HepG2 (cell line): ENCODE measurements around the gene MCOLN1. TPM values are rescaled to one million over a fixed set of nuclear protein-coding genes. Genes with fewer than 3 reads are reported as not detected.
A peak's percentile ranks its signal among the peaks of the same experiment; 100 is the strongest.

Experiments
- ARNT2 ChIP-seq: sonication (generic); formaldehyde crosslinking; IDR thresholded peaks from 2 replicates; pipeline ENCODE4 v1.8.0; 2022; ENCODE audit warnings: mild to moderate bottlenecking, low read depth, missing genetic modification reagents, moderate library complexity
- ATF1 ChIP-seq: IDR thresholded peaks from 2 replicates; pipeline ENCODE4 v1.6.1; 2016; ENCODE audit warnings: mild to moderate bottlenecking, control low read depth
- ELF4 ChIP-seq: sonication (generic); formaldehyde crosslinking; IDR thresholded peaks from 2 replicates; pipeline ENCODE4 v1.5.0; 2020; ENCODE audit warnings: missing genetic modification reagents, mild to moderate bottlenecking, moderate library complexity, borderline replicate concordance
- GPN1 ChIP-seq: sonication (generic); formaldehyde crosslinking; IDR thresholded peaks from 2 replicates; pipeline ENCODE4 v1.5.1; 2020; ENCODE audit warnings: missing genetic modification reagents, borderline replicate concordance
- HNF1A ChIP-seq, 2 experiments: sonication (generic) in 1 of 2; formaldehyde crosslinking in 1 of 2; IDR thresholded peaks; 2 replicates each; pipeline versions ENCODE4 v1.4.0 to v1.6.1; 2016 to 2020; ENCODE audit warnings: borderline replicate concordance in 1 of 2, low read depth in 1 of 2, mild to moderate bottlenecking in 1 of 2, missing genetic modification reagents in 1 of 2
- HOXA9 ChIP-seq: sonication (generic); formaldehyde crosslinking; IDR thresholded peaks from 2 replicates; pipeline ENCODE4 v1.8.1; 2022; ENCODE audit warnings: missing genetic modification reagents, mild to moderate bottlenecking, moderate library complexity, borderline replicate concordance
- KAT2B ChIP-seq: fragments of 150-350 bp; IDR thresholded peaks from 2 replicates; pipeline ENCODE4 v1.6.1; 2014; ENCODE audit warnings: low read depth, low read length, borderline replicate concordance
- KLF6 ChIP-seq: IDR thresholded peaks from 2 replicates; pipeline ENCODE4 v1.8.0; 2016; ENCODE audit warnings: missing biosample characterization, missing genetic modification reagents
- LCORL ChIP-seq, 2 experiments: fragments of 450-650 bp in 1 of 2; sonication (generic) in 1 of 2; formaldehyde crosslinking in 1 of 2; IDR thresholded peaks; 2 replicates each; pipeline versions ENCODE4 v1.5.0 to v1.6.1; 2017 to 2020; ENCODE audit warnings: antibody characterized with exemption in 1 of 2, missing genetic modification reagents in 1 of 2
- MEF2D ChIP-seq: sonication (generic); formaldehyde crosslinking; IDR thresholded peaks from 2 replicates; pipeline ENCODE4 v1.5.1; 2020; ENCODE audit warnings: mild to moderate bottlenecking, missing genetic modification reagents
- MTF2 ChIP-seq: sonication (generic); formaldehyde crosslinking; IDR thresholded peaks from 2 replicates; pipeline ENCODE4 v1.5.0; 2020; ENCODE audit warnings: missing genetic modification reagents, borderline replicate concordance
- MYPOP ChIP-seq: sonication (generic); formaldehyde crosslinking; IDR thresholded peaks from 2 replicates; pipeline ENCODE4 v1.8.1; 2023; ENCODE audit warnings: mild to moderate bottlenecking, moderate library complexity, missing genetic modification reagents
- RFX1 ChIP-seq: fragments of 450-650 bp; IDR thresholded peaks from 2 replicates; pipeline ENCODE4 v1.6.1; 2017
- TP53 ChIP-seq: sonication (generic); formaldehyde crosslinking; conservative IDR thresholded peaks from 2 replicates; pipeline ENCODE4 v1.4.0; 2020; ENCODE audit warnings: missing genetic modification reagents
- ZFX ChIP-seq: sonication (generic); formaldehyde crosslinking; IDR thresholded peaks from 2 replicates; pipeline ENCODE4 v1.4.0; 2020; ENCODE audit warnings: mild to moderate bottlenecking, low read depth, missing genetic modification reagents, moderate library complexity
- ZNF10 ChIP-seq: sonication (generic); formaldehyde crosslinking; IDR thresholded peaks from 2 replicates; pipeline ENCODE4 v1.4.0; 2020; ENCODE audit warnings: mild to moderate bottlenecking, low read depth, missing genetic modification reagents, borderline replicate concordance
- ZNF296 ChIP-seq: sonication (generic); formaldehyde crosslinking; conservative IDR thresholded peaks from 2 replicates; pipeline ENCODE4 v1.5.0; 2020; ENCODE audit warnings: mild to moderate bottlenecking, missing genetic modification reagents
- ZNF670 ChIP-seq: sonication (generic); formaldehyde crosslinking; IDR thresholded peaks from 2 replicates; pipeline ENCODE4 v1.8.0; 2022; ENCODE audit warnings: mild to moderate bottlenecking, missing genetic modification reagents, borderline replicate concordance
- ZNF773 ChIP-seq: sonication (generic); formaldehyde crosslinking; IDR thresholded peaks from 2 replicates; pipeline ENCODE4 v1.4.0; 2020; ENCODE audit warnings: missing genetic modification reagents, borderline replicate concordance
- ZSCAN22 ChIP-seq: sonication (generic); formaldehyde crosslinking; IDR thresholded peaks from 2 replicates; pipeline ENCODE4 v1.4.0; 2020; ENCODE audit warnings: mild to moderate bottlenecking, missing genetic modification reagents
- polyA plus RNA-seq, 8 experiments: library from polyadenylated mRNA; depleted of rRNA in 3 of 8; stranded (reverse) in 7 of 8; unstranded in 1 of 8; fragments of >200 nt; fragmentation: Illumina TruSeq in 4 of 8; extraction: Trizol in 4 of 8; gene quantifications; 2 replicates each; pipeline versions ENCODE4 v1.2.1 to v1.2.3, GENCODE V29; 2011 to 2016; ENCODE audit warnings: low read depth in 4 of 8, missing spikeins in 1 of 8, mixed read lengths in 1 of 8; ENCODE audit not compliant: insufficient read depth in 1 of 8
- total RNA-seq, 5 experiments: library from RNA; depleted of rRNA; stranded (reverse); fragments of >200 nt; fragmentation: Illumina TruSeq; extraction: Trizol; gene quantifications; 2 replicates each; pipeline ENCODE4 v1.2.3, GENCODE V29; 2016; ENCODE audit warnings: low read depth in 1 of 5
- TF ChIP-seq, protein P1 (sequence below): sonication (generic); formaldehyde crosslinking; IDR thresholded peaks from 2 replicates; pipeline ENCODE4 v1.5.1; 2020; ENCODE audit warnings: missing genetic modification reagents, mild to moderate bottlenecking, borderline replicate concordance
- TF ChIP-seq, protein P2 (sequence below): sonication (generic); formaldehyde crosslinking; IDR thresholded peaks from 2 replicates; pipeline ENCODE4 v1.5.0; 2020; ENCODE audit warnings: mild to moderate bottlenecking, missing genetic modification reagents

Gene MCOLN1
- total and polyA plus RNA-seq, 2 of the 13 experiments (the other 11 are each of a cell fraction or from before 2014, with no cell fraction given), result 3.4 to 15.7 TPM

DNA sequence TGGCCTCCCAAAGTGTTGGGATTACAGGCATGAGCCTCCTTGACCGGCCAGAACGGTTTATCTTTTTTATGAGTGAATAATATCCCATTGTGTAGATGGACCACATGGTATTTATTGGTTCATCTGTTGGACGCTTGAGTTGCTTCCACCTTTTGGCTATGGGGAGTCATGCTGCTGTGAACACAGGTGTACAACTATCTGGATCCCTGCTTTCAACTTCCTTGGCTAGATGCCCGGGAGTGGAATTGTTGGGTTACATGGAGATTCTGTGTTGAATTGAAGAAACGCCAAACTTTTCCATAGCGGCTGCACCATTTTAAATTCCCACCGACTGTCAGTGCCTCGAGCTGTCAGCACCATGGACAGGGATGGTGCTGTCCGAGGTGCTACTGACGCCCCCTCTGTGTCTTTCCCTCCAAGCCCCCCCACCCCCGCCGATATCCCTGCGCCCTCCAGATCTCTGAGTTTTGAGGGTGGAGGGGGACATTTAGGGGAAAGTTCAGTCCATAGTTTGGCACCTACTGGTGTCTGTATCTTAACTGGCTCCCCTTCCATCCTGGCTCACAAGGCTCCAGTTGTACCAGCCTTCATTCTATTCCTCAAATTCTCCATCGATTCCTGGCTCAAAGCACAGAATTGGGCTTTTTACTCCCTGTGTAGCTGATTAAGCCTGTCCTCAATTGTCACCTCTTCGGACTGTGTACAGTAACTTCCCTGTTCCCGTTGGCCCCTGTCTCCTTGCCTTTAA is 40.4 kb downstream of the MCOLN1 start (continued):
- TF ChIP-seq MYPOP (CRISPR knock-in tag), result peak; percentile 76
- TF ChIP-seq MTF2 (CRISPR knock-in tag), result no peak
- TF ChIP-seq ELF4 (CRISPR knock-in tag), result 0 out of 2 replicates have a peak, but pooled peaks have one; percentile 64
- TF ChIP-seq MEF2D (CRISPR knock-in tag), result peak; percentile 90
- TF ChIP-seq ZNF773 (CRISPR knock-in tag), result peak; percentile 99
- TF ChIP-seq LCORL (IDR thresholded peaks at IDR 0.05), result no peak
- TF ChIP-seq LCORL (CRISPR knock-in tag; IDR thresholded peaks at IDR 0.05), result 0 out of 2 replicates have a peak, but pooled peaks have one; percentile 45
- TF ChIP-seq HNF1A (IDR thresholded peaks at IDR 0.05; ENCODE audit: low read depth), result no peak
- peak; percentile 38; the same call in 1 of the 2 replicates for TF ChIP-seq HNF1A (CRISPR knock-in tag; IDR thresholded peaks at IDR 0.05; ENCODE audit: borderline replicate concordance)
- TF ChIP-seq KAT2B, result no peak
- peak; percentile 82; the same call in 1 of the 2 replicates for TF ChIP-seq ZSCAN22 (CRISPR knock-in tag)
- peak; percentile 84; the same call in 1 of the 2 replicates for TF ChIP-seq ARNT2
- peak; percentile 99 for TF ChIP-seq KLF6 (CRISPR knock-in tag)
- TF ChIP-seq GPN1, result peak; percentile 99
- TF ChIP-seq, protein P1, sequence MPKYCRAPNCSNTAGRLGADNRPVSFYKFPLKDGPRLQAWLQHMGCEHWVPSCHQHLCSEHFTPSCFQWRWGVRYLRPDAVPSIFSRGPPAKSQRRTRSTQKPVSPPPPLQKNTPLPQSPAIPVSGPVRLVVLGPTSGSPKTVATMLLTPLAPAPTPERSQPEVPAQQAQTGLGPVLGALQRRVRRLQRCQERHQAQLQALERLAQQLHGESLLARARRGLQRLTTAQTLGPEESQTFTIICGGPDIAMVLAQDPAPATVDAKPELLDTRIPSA, result peak; percentile 38; the same call in 1 of the 2 replicates
- TF ChIP-seq RFX1, result no peak
- peak; percentile 95 for TF ChIP-seq HOXA9 (CRISPR knock-in tag)
- TF ChIP-seq ZFX (CRISPR knock-in tag), result no peak
- TF ChIP-seq ZNF670, result peak; percentile 79; the same call in 1 of the 2 replicates
- no peak for TF ChIP-seq ATF1 (CRISPR knock-in tag)
- no peak for TF ChIP-seq ZNF10
- TF ChIP-seq, protein P2, sequence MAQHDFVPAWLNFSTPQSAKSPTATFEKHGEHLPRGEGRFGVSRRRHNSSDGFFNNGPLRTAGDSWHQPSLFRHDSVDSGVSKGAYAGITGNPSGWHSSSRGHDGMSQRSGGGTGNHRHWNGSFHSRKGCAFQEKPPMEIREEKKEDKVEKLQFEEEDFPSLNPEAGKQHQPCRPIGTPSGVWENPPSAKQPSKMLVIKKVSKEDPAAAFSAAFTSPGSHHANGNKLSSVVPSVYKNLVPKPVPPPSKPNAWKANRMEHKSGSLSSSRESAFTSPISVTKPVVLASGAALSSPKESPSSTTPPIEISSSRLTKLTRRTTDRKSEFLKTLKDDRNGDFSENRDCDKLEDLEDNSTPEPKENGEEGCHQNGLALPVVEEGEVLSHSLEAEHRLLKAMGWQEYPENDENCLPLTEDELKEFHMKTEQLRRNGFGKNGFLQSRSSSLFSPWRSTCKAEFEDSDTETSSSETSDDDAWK (CRISPR knock-in tag), result no peak
- peak; percentile 96 for TF ChIP-seq TP53
- TF ChIP-seq ZNF296 (CRISPR knock-in tag), result peak; percentile 97
